DND-41 (cell line): ENCODE results near the gene CPXM2.

Experiments
- ATAC-seq: fragments of 200-7000 bp; cut with Tn5 transposase; 3 replicates; pipeline ENCODE4 v1.9.1; 2021; ENCODE audit warnings: low read depth; ENCODE audit not compliant: insufficient read depth
- DNase-seq: peaks from one replicate; pipeline ENCODE4 v3.0.0-alpha.2; 2020
- H2AFZ ChIP-seq: 2 replicates; pipeline ENCODE4 v1.6.0; 2012; ENCODE audit warnings: low read depth, low read length
- H3K27ac ChIP-seq: 2 replicates; pipeline ENCODE4 v1.5.1; 2012; ENCODE audit warnings: low read length, inconsistent platforms
- H3K27me3 ChIP-seq: fragments of 200-600 bp; sonication (generic); 2 replicates; pipeline ENCODE4 v1.6.0; 2012; ENCODE audit warnings: low read length, mild to moderate bottlenecking, inconsistent platforms; ENCODE audit not compliant: insufficient read depth, poor library complexity
- H3K36me3 ChIP-seq: 2 replicates; pipeline ENCODE4 v1.5.1; 2012; ENCODE audit warnings: low read length, inconsistent platforms; ENCODE audit not compliant: insufficient read depth
- H3K4me1 ChIP-seq: 2 replicates; pipeline ENCODE4 v1.5.1; 2012; ENCODE audit warnings: mild to moderate bottlenecking, low read length; ENCODE audit not compliant: insufficient read depth
- H3K4me2 ChIP-seq: 2 replicates; pipeline ENCODE4 v1.6.0; 2012; ENCODE audit warnings: mild to moderate bottlenecking, moderate library complexity, low read length, inconsistent platforms; ENCODE audit not compliant: insufficient read depth
- H3K4me3 ChIP-seq, 2 experiments: fragments of 200-600 bp in 1 of 2; shearing (Covaris generic) in 1 of 2; 2 replicates each; pipeline ENCODE4 v1.5.1; 2012 to 2016; ENCODE audit warnings: inconsistent platforms in 2 of 2, low read length in 2 of 2, mild to moderate bottlenecking in 2 of 2, low read depth in 1 of 2, moderate library complexity in 1 of 2
- H3K79me2 ChIP-seq: 2 replicates; pipeline ENCODE4 v1.6.0; 2012; ENCODE audit warnings: low read length, inconsistent platforms; ENCODE audit not compliant: insufficient read depth
- H3K9ac ChIP-seq: 2 replicates; pipeline ENCODE4 v1.6.0; 2012; ENCODE audit warnings: low read depth, mild to moderate bottlenecking, inconsistent platforms, low read length, moderate library complexity
- H3K9me3 ChIP-seq: 2 replicates; pipeline ENCODE4 v1.5.1; 2012; ENCODE audit warnings: low read length, moderate library complexity, mild to moderate bottlenecking, inconsistent platforms; ENCODE audit not compliant: insufficient read depth, severe bottlenecking
- H4K20me1 ChIP-seq: 2 replicates; pipeline ENCODE4 v1.6.0; 2012; ENCODE audit warnings: low read length; ENCODE audit not compliant: insufficient read depth
- EZH2 ChIP-seq: IDR thresholded peaks from 3 replicates; pipeline ENCODE4 v1.6.1; 2012; ENCODE audit warnings: borderline replicate concordance, low read depth, mild to moderate bottlenecking, moderate library complexity, low read length, inconsistent platforms; ENCODE audit not compliant: severe bottlenecking
- TF ChIP-seq, protein P1 (sequence below): IDR thresholded peaks from 2 replicates; pipeline ENCODE4 v1.5.1; 2012; ENCODE audit warnings: borderline replicate concordance, low read length, moderate library complexity, mild to moderate bottlenecking; ENCODE audit not compliant: poor library complexity, severe bottlenecking; ENCODE audit errors: extremely low read depth

Gene CPXM2

DNA sequence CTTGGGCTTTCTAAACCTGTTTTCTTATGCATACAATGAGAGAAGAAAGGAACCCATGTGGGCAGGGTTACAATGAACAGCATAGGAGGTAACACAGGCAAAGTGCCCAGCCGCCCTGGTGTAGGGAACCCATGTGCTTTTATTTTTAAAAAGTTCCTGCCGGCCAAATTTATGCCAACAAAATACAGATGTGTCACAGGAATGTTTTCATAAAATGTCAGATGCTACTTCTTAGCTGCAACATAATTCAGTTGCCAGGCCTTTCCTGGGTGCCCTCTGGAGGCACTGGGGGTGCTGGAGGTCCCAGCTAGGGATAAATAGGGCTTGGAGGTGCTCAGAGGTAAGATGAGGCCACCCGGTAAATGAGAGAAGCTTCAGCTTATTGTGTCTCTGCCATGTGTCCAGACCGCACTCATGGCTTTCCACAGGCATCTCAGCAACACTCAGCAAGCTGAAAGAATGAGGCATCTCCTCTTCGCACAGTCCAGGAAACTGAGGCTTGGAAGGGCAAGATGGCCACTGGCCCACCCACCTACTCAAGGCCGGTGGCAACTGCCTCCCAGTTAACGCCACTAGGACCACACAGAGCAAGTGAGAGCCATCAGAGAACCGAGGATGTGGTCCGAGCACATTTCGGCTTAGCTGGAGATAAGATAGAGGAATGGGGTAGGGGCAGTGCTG is 58.3 kb downstream of the CPXM2 start:
- Histone ChIP-seq H3K4me2 (no peak overlapping the region), H3K4me3 (no peak overlapping the region), H3K9me3 (no peaks in the 10 kb centered on the region), H4K20me1 (no peaks in the 10 kb centered on the region), H2AFZ (no peak overlapping the region), H3K27ac (no peak overlapping the region), H3K9ac (no peak overlapping the region), H3K27me3 (peaks cover 38% of the 10 kb centered on the region), H3K4me1 (no peaks in the 10 kb centered on the region), H3K36me3 (no peaks in the 10 kb centered on the region), H3K79me2 (no peaks in the 10 kb centered on the region)
- DNase-seq = no peak
- no peak for TF ChIP-seq EZH2
- TF ChIP-seq, protein P1, sequence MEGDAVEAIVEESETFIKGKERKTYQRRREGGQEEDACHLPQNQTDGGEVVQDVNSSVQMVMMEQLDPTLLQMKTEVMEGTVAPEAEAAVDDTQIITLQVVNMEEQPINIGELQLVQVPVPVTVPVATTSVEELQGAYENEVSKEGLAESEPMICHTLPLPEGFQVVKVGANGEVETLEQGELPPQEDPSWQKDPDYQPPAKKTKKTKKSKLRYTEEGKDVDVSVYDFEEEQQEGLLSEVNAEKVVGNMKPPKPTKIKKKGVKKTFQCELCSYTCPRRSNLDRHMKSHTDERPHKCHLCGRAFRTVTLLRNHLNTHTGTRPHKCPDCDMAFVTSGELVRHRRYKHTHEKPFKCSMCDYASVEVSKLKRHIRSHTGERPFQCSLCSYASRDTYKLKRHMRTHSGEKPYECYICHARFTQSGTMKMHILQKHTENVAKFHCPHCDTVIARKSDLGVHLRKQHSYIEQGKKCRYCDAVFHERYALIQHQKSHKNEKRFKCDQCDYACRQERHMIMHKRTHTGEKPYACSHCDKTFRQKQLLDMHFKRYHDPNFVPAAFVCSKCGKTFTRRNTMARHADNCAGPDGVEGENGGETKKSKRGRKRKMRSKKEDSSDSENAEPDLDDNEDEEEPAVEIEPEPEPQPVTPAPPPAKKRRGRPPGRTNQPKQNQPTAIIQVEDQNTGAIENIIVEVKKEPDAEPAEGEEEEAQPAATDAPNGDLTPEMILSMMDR = no peak
- ATAC-seq = no peak

DNA sequence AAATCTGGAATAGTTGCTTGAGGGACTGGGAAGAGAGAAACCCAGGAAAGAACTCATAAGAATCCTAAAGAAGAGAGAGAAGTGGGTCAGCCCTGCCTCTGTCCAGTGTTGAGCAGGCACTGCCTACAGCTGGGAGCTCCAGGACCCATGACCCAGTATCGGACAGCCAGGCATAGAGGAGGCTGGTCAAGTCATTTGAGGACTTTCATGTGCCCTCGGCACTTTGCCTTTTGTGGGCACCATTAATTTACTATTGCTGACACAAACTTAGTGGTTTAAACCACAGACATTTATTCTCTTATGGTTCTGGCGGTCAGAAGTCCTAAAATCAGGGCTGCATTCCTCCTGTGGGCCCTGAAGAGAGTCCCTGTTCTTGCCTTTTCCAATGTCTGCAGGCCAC is 60.3 kb downstream of the CPXM2 start:
- H3K9ac ChIP-seq = no peak overlapping the region
- H3K4me2 ChIP-seq = no peak overlapping the region
- no peak for DNase-seq
- ATAC-seq = no peak
- TF ChIP-seq EZH2 = no peak
- TF ChIP-seq, protein P1 = no peak
- H3K27ac ChIP-seq = no peak overlapping the region
- no peak overlapping the region for H3K4me3 ChIP-seq
- H3K79me2 ChIP-seq = no peaks in the 10 kb centered on the region
- no peaks in the 10 kb centered on the region for H3K4me1 ChIP-seq
- H4K20me1 ChIP-seq = no peaks in the 10 kb centered on the region
- peaks cover 26% of the 10 kb centered on the region for H3K27me3 ChIP-seq
- no peaks in the 10 kb centered on the region for H3K36me3 ChIP-seq
- no peak overlapping the region for H2AFZ ChIP-seq
- no peaks in the 10 kb centered on the region for H3K9me3 ChIP-seq

DNA sequence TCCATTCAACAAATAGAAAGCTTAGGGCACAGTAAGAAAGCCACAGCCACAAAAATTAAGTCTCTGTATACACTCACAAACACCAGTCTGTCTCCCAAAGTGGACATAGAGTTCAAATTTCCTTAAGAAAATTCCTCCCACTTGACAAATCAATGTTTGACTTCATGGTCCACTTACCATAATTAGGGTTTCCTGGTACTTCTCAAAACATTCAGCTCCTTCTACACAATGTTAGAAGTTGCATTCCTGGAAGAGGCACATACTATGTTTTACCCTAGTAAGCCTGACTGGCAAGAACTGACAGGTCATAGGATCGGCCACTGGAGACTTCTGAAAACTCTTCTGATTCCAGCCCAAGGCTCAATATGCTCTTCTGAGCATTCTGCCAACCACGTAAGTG is 70.5 kb downstream of the CPXM2 start:
- Histone ChIP-seq H3K4me1 (no peaks in the 10 kb centered on the region), H3K27me3 (no peaks in the 10 kb centered on the region), H3K27ac (no peak overlapping the region), H2AFZ (no peak overlapping the region), H3K79me2 (no peaks in the 10 kb centered on the region), H3K4me2 (no peak overlapping the region), H3K36me3 (no peaks in the 10 kb centered on the region), H4K20me1 (no peaks in the 10 kb centered on the region), H3K9me3 (no peaks in the 10 kb centered on the region), H3K4me3 (no peak overlapping the region), H3K9ac (no peak overlapping the region)
- TF ChIP-seq, protein P1 = no peak
- TF ChIP-seq EZH2 = no peak
- ATAC-seq (no peak), DNase-seq (no peak)
